NCI-H2227 (cell line): ENCODE measurements around the gene ODF2.

Source experiments
- DNase-seq: peaks from one replicate; lab custom pipeline; 2025; ENCODE audit not compliant: unreplicated experiment; lab: John Stamatoyannopoulos, UW

ODF2 gene

DNA sequence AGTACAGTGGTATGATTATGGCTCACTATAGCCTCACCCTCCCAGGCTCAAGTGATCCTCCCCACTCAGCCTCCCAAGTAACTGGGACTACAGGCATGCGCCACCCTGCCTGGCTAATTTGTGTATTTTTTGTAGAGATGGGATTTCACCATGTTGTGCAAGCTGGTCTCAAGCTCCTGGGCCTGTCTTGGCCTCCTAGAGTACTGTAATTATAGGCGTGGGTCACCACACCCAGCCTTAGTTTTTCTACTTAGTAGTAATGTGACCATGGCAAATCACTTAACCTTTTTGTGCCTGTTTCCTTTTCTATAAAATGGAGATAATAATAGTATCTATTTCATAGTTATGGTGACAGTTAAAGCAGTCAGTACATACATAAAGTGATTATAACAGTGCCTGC lies 70.9 kb downstream of the ODF2 start:
- no peak for DNase-seq

- no peak for DNase-seq
These were observed 72.8 kb downstream of the ODF2 start for GRCh38 chr9:128528445-128529160.

DNA sequence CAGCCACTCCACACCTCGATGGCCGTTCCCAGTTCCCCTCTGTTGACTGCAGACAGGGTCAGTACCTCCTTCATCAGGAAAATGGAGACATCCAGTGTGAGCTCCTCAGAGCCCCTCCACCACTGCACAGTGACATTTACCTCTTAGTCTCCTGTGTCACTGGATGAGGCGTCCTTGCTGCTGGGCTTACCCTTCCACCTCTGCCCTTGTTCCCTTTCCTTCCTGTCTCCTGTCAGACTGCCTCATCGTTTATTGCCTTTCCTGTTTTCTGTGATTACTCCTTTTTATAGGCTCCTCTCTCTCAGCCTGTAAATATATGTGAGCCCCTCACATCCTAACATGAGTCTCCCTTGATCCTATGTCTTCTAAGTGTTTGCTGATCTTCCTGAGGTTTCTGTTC lies 73.4 kb downstream of the ODF2 start:
- no peak for DNase-seq

GRCh38 chr9:128532581-128532980 lies 76.8 kb downstream of the ODF2 start:
- DNase-seq: no peak

DNA sequence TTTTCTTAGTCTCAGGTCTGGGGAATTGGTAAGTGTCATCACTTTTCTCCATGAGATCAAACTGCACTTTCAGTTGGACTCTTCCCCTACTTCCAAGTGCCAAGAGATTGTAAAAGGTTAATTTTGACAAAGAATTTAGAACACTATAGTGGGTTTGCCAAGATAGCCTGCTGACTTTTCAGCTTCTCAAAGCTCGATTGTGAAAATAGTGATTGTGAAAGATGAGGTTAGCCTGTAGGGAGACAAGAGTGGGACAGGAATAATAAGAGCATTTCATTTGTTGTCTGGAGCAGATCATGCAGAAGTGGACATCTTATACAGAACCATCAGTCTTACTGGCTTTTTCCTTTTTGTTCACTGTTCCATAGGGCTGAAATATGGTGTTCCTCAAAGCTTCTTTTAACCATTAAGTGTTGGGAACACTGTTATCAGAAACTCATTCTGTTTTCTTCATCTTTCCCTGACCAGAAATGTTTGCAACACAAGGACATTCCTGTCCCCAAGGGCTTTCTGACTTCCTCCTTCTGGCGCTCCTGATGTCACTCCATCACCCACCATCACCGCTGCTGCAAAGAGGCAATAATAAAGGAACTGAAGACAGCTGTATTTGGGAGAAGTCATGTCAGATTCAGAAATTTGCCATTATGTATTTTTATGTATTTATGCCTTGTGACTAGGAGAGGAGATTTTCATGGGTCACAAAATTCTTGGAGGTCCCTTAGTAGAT lies 85.0 kb downstream of the ODF2 start:
- DNase-seq: no peak

GRCh38 chr9:128546504-128546903 lies 90.7 kb downstream of the ODF2 start:
- no peak for DNase-seq

- no peak for DNase-seq
These were observed 93.1 kb downstream of the ODF2 start for GRCh38 chr9:128548876-128549275.

DNA sequence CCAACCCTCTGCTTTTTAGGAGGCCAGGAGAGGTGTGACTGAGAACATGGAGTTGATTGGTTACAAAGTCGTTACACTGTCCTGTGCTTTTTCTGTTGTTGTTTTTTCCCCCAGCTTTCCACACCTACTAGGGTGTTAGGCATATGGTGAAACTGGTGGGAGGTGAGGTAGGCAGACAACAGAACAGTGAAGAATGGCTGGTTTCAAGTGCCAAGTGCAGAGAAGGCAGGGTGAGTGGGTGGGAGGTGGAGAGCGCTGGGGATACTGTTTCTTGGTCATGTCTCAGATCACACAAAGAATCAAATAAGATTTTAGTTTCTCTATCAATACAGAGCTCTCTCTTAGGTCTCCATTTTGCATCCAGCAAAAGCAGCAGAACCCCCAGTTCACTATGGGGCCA lies 94.4 kb downstream of the ODF2 start:
- no peak for DNase-seq
